Measurements from ENCODE around the gene NDUFS6.

NDUFS6 gene

DNA sequence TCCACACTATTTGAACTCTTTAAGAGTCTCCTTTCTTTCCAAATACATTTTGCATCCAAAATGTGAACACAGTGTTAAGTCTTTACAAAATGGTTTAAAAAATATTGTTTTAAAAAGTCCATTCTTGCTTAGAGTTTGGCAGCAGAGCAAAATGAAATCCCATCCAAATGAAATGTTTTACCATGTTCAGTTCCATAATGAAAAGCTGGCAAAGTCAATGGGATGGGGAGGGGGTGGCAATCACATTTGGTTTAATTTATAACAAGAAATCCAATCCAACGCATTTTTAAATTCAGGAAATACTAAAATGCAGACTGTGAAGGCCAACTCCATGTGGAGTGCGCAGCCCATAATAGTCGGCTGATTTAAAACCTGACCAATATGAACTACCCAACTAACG, 41.0 kb upstream of the NDUFS6 start:
- TF ChIP-seq TAF1 (IDR thresholded peaks at IDR 0.05; ENCODE audit: borderline replicate concordance, low read depth, low read length) = no peak
- TF ChIP-seq POLR2A (IDR thresholded peaks at IDR 0.05; ENCODE audit: low read depth, low read length) = no peak
- TF ChIP-seq POLR2AphosphoS5 (IDR thresholded peaks at IDR 0.05; ENCODE audit: low read depth, low read length) = no peak
- FAIRE-seq (no peak), DNase-seq (ENCODE audit: insufficient read length) (no peak)

DNA sequence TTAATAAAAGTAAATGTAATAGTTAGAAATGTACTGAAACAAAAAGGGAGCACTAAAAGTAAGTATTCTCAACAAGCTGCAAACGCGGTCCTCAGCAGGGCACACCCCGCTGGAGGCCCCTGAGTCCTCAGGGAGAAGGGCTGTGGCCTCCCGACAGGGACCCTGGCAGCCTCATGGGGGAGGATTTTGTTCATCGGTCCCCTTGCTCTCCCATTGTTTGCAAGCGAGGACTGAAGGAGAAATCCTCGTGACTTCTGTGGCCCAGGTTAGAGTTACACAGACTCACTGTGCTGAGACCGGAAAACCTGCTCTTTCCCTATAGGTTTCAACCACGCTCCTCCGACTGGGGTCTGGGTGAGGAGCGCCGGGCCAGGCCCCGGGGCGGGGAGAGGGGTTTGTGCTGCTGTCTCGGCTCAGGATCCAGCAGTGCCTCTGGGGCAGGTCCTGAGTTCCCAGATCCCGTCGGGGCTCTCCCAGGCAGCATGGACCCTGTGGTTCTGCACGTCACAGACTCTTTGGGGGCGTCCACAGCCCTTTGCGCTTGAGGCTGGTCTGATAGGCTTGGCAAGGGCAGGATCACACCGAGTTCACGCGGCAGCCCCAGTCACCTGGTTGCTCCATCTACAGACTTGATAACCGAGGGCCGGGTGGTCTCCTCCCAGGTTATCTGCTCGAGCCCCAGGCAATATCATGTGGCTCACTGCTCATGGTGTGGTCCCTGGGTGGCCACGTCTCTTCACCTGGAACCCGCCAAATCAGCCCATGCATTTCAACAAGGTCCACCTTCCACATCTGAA, 40.4 kb upstream of the NDUFS6 start:
- FAIRE-seq = no peak
- TF ChIP-seq POLR2AphosphoS5 (IDR thresholded peaks at IDR 0.05; ENCODE audit: low read depth, low read length) (no peak), TAF1 (IDR thresholded peaks at IDR 0.05; ENCODE audit: borderline replicate concordance, low read depth, low read length) (no peak), POLR2A (IDR thresholded peaks at IDR 0.05; ENCODE audit: low read depth, low read length) (no peak)
- DNase-seq (ENCODE audit: insufficient read length) = no peak

DNA sequence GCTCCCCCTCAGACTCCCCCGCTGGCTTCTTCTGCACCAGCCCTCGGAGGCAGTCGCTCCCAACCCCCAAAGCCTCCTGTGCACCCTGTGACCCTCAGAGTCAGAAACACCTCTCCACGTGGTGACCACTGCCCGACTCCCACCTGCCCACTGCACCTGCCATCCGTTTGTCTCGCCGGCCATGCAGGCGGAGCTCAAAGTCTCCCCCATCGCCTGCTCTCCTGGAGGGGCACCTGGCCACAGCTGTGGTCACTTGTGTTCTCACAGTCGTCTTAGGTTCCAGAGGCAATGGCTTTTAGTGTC, 39.8 kb upstream of the NDUFS6 start:
- no peak for DNase-seq (ENCODE audit: insufficient read length)
- TF ChIP-seq TAF1 (IDR thresholded peaks at IDR 0.05; ENCODE audit: borderline replicate concordance, low read depth, low read length) = no peak
- no peak for TF ChIP-seq POLR2AphosphoS5 (IDR thresholded peaks at IDR 0.05; ENCODE audit: low read depth, low read length)
- TF ChIP-seq POLR2A (IDR thresholded peaks at IDR 0.05; ENCODE audit: low read depth, low read length) = no peak
- FAIRE-seq = no peak

DNA sequence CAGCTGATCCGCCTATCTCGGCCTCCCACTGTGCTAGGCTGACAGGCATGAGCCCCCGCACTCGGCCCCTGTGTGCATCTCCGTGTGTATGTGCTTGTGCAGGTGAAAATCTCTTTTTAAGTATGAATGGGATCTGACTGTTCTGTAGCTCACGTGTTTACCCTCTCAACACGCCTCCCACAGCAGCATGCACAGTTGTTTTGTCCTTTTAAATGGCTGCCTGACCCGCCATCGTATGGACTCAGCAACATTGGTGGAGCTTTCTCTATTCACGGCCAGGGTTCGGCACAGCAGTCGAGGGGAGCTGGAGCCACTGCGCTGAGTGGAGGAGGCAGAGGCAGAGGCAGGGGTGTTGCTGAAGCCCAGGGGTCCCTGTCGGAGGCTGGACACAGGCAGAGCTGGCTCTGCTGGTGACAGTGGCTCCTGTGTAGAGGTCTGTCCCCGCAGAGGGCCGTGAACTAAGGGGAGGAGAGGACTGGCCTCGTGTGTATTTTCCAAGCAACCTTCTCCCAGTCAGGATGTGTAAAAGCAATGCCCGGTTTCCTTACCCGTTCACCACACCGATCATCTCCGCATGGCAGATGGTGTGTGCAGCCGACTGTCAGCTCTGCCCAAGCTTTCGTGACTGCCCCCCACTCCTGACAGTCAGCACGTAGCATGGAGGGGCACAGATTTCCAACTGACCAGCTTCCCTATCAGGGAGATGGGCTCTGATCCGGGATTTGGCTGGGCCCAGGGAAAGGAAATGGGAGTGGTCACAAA, 38.9 kb upstream of the NDUFS6 start:
- TF ChIP-seq POLR2A (IDR thresholded peaks at IDR 0.05; ENCODE audit: low read depth, low read length) (no peak), POLR2AphosphoS5 (IDR thresholded peaks at IDR 0.05; ENCODE audit: low read depth, low read length) (no peak), TAF1 (IDR thresholded peaks at IDR 0.05; ENCODE audit: borderline replicate concordance, low read depth, low read length) (no peak)
- no peak for FAIRE-seq
- no peak for DNase-seq (ENCODE audit: insufficient read length)

DNA sequence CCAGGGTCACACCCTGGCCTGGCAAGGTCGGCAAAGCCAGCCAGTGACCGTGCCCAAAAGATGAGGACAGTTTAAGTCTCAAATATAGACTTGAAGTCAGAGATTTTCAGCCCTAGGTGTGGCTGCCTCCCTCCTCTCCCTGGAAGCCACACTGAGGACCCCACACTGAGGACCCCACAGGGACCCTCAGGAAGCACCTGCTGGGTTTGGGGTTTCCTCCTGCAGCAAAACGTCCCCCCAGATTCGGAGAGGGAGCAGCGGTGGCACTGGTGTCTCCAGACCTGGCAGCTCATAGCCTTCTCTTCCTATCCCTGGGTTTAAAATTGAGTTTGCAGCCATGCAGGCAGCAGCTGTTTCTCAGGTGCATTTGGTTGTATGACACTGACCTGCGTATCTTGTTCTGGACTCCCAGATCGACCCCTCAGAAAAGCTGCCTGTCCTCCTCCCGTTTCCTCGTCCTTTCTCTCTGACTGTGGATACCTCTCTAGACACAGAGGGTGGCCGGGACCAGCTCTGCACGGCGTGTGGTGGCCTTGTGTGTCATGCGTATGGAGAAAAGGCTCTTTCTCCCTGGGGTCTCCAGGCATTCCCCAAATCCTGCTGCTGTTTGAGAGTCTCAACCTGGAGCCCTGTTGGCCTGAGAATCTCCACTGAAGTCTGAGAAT, 38.2 kb upstream of the NDUFS6 start:
- no peak for FAIRE-seq
- DNase-seq (ENCODE audit: insufficient read length) = no peak
- TF ChIP-seq POLR2AphosphoS5 (IDR thresholded peaks at IDR 0.05; ENCODE audit: low read depth, low read length) (no peak), TAF1 (IDR thresholded peaks at IDR 0.05; ENCODE audit: borderline replicate concordance, low read depth, low read length) (no peak), POLR2A (IDR thresholded peaks at IDR 0.05; ENCODE audit: low read depth, low read length) (no peak)

DNA sequence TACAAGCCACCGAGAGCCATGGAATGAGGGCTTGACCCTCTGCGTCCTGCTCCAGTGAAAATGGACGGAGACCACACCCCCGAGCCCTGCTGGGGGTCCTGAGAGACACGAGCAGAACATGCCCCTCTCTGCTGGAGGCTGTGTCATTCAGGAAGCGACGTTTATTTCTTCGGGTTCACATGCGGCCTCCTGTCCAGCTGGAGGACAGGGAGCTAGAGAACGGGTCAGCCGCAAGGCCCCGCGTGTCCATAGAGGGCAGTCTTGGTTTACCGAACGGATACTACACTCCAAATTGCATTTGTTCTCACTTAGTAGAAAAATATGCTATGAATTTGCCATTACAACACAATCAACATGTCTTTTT, 37.7 kb upstream of the NDUFS6 start:
- DNase-seq (ENCODE audit: insufficient read length) (peak; percentile 55), FAIRE-seq (no peak)
- no peak for TF ChIP-seq POLR2AphosphoS5 (IDR thresholded peaks at IDR 0.05; ENCODE audit: low read depth, low read length)
- no peak for TF ChIP-seq TAF1 (IDR thresholded peaks at IDR 0.05; ENCODE audit: borderline replicate concordance, low read depth, low read length)

DNA sequence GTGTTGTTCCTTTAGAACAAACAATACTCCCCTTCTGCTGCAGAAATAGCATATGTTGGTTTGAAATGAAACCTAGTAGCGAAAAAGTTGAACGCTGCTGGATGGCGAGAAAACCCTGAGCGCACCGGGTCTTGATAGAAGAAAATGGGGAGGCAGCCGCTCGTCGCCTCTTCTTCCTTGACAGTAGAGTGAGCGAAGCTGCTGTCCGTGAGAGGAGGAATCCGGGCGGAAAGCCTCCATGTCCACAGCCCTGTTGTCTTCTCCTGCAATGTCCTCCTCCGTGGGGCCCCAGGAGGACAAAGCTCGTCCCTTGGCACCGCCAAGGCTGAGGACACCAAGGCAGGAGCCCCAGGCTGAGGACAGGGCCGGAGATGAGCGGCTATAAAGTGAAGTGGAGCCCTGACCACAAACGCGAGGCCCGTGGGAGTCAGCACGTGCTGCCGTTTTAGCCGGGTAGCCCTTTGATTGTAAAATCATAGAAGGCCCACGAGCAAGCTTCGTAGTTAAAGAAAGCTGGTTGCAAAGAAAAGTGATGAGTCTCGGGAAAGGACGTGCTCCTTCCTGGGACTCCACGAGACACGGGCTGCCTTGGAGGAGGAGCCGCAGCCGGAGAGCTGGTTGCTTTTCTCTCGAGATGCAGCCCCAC, 37.1 kb upstream of the NDUFS6 start:
- FAIRE-seq = no peak
- DNase-seq (ENCODE audit: insufficient read length) = no peak
- TF ChIP-seq POLR2AphosphoS5 (IDR thresholded peaks at IDR 0.05; ENCODE audit: low read depth, low read length) (no peak), POLR2A (IDR thresholded peaks at IDR 0.05; ENCODE audit: low read depth, low read length) (no peak), TAF1 (IDR thresholded peaks at IDR 0.05; ENCODE audit: borderline replicate concordance, low read depth, low read length) (no peak)

DNA sequence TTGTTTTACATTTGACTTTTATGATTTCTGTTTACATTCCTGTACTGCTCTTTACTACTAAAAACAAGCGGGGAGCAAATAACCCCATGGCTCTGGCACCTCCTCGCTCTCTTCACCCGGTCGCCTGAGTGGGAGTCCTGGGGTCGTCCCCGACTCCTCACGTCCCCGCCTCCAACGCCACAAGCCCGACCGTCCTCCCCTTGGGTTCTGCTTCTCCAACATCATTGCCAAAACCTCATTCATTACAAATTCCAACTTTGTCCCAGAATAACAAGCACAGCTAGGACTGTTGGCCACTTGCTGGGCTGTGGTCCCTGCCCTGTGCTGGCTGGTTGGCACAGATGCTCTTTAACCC, 36.6 kb upstream of the NDUFS6 start:
- no peak for FAIRE-seq
- DNase-seq (ENCODE audit: insufficient read length) = no peak
- TF ChIP-seq POLR2AphosphoS5 (IDR thresholded peaks at IDR 0.05; ENCODE audit: low read depth, low read length) = no peak
- TF ChIP-seq POLR2A (IDR thresholded peaks at IDR 0.05; ENCODE audit: low read depth, low read length) = no peak
- no peak for TF ChIP-seq TAF1 (IDR thresholded peaks at IDR 0.05; ENCODE audit: borderline replicate concordance, low read depth, low read length)

DNA sequence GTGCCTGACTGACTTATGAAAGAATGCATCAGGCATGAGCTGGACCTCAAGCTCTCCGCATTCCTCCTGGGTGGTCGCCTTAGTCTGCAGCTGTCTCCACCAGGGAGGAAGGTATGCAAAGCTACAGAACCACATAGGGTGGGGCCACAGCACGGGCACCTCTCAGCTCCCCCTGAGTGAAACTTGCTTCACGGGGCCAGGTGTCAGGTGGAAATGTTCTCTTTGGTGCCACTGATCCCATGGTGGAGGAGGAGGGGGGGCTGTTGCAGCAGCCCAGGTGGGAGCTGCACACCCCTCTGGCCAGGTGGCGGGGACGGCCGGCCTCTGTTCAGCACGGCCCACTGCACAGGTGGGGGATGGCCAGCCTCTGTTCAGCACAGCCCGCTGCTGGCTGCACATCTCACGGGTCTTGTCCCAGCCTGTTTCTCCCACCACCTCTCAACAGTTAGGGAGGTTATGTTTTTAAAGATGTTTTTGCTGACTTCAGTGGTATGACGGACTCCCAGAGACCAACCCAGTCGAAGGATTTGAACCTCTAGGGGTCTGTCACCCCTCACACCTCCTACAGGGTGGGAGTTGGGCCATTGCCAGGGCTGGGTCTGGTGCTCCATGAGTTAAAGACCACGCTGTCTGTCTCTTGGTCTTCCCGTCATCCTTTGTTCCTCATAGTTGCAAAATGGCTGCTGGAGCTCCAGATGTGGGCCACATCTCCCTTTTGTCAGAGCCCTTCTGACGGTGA, 35.9 kb upstream of the NDUFS6 start:
- DNase-seq (ENCODE audit: insufficient read length) = no peak
- TF ChIP-seq POLR2A (IDR thresholded peaks at IDR 0.05; ENCODE audit: low read depth, low read length) = no peak
- TF ChIP-seq POLR2AphosphoS5 (IDR thresholded peaks at IDR 0.05; ENCODE audit: low read depth, low read length) = no peak
- no peak for FAIRE-seq

DNA sequence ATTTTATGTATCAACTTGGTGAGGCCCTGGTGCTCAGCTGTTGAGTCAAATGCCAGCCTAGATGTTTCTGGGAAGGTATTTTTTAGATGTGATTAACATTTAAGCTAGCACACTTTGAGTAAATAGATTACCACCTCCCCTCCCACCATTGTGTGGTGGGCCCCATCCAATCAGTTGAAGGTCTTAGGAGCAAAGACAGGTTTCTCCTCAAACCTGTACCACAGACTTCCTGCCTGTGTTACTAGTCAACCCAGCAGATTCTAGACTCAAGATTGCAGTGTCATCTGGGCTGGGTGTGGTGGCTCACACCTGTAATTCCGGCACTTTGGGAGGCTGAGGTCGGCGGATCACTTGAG, 35.3 kb upstream of the NDUFS6 start:
- no peak for DNase-seq (ENCODE audit: insufficient read length)
- FAIRE-seq = no peak
- TF ChIP-seq POLR2AphosphoS5 (IDR thresholded peaks at IDR 0.05; ENCODE audit: low read depth, low read length) (no peak), POLR2A (IDR thresholded peaks at IDR 0.05; ENCODE audit: low read depth, low read length) (no peak), TAF1 (IDR thresholded peaks at IDR 0.05; ENCODE audit: borderline replicate concordance, low read depth, low read length) (no peak)
